Measurements from ENCODE around the gene PHPT1. TPM values are rescaled to one million over a fixed set of nuclear protein-coding genes. Genes with fewer than 3 reads are reported as not detected.

PHPT1 gene
- total RNA-seq, 4 donors from 2014 or later: 42.6 to 71.0 (median 66.7) TPM

- Histone ChIP-seq H3K27me3 (no peaks in the 10 kb centered on the region), H3K4me3 (no peak overlapping the region), H3K36me3 (peaks cover 0 to 40% (median 0%) of the 10 kb centered on the region in 3 donors), H3K9me3 (no peaks in the 10 kb centered on the region), H3K4me1 (peaks cover 0 to 32% (median 27%) of the 10 kb centered on the region in 4 donors), H3K27ac (no peak overlapping the region)
- no peak for TF ChIP-seq EP300 (IDR thresholded peaks at IDR 0.05)
- TF ChIP-seq, protein P1, sequence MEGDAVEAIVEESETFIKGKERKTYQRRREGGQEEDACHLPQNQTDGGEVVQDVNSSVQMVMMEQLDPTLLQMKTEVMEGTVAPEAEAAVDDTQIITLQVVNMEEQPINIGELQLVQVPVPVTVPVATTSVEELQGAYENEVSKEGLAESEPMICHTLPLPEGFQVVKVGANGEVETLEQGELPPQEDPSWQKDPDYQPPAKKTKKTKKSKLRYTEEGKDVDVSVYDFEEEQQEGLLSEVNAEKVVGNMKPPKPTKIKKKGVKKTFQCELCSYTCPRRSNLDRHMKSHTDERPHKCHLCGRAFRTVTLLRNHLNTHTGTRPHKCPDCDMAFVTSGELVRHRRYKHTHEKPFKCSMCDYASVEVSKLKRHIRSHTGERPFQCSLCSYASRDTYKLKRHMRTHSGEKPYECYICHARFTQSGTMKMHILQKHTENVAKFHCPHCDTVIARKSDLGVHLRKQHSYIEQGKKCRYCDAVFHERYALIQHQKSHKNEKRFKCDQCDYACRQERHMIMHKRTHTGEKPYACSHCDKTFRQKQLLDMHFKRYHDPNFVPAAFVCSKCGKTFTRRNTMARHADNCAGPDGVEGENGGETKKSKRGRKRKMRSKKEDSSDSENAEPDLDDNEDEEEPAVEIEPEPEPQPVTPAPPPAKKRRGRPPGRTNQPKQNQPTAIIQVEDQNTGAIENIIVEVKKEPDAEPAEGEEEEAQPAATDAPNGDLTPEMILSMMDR (IDR thresholded peaks at IDR 0.05): no peak
- no peak for TF ChIP-seq POLR2A (IDR thresholded peaks at IDR 0.05)
- DNase-seq (ENCODE audit: low spot score in 2 of 2): no peak
- 62 to 75% methylated on average over 9 of the region's 9 CpGs for WGBS, 2 donors
Measured at GRCh38 chr9:136899196-136899595, 50.0 kb downstream of the PHPT1 start.

- 84 to 96% methylated on average over 10 of the region's 10 CpGs for WGBS, 2 donors
- Histone ChIP-seq H3K27me3 (no peaks in the 10 kb centered on the region), H3K27ac (peak overlapping the region in 2 of 4 donors; percentile 77 to 90), H3K9me3 (no peaks in the 10 kb centered on the region), H3K36me3 (peaks cover 0 to 28% (median 0%) of the 10 kb centered on the region in 3 donors), H3K4me1 (peaks cover 0 to 32% (median 27%) of the 10 kb centered on the region in 4 donors), H3K4me3 (no peak overlapping the region)
- DNase-seq (ENCODE audit: low spot score in 2 of 2): no peak
- TF ChIP-seq, protein P1 (IDR thresholded peaks at IDR 0.05): no peak
- TF ChIP-seq EP300 (IDR thresholded peaks at IDR 0.05) (no peak), POLR2A (IDR thresholded peaks at IDR 0.05) (no peak)
Measured at GRCh38 chr9:136900556-136900955, 51.3 kb downstream of the PHPT1 start.

Small RNA genes lying within 50 kb of the gene (small RNA-seq; reads per million reads assigned to genes)
- gene AL355987.2 (not detected), gene MIR4292 (not detected), gene MIR4479 (not detected)

Other genes with a start within 250 kb of the PHPT1 start
- gene EGFL7, start 186.5 kb upstream of the PHPT1 start, total RNA-seq: 100 to 1,000 TPM in 3 of 4 donors, 10 to 100 TPM in 1; 95.2 to 229 (median 179) TPM
- 100 to 1,000 TPM in 3 of 4 donors, 10 to 100 TPM in 1; 79.6 to 292 (median 151) TPM for gene AGPAT2, start 162.0 kb upstream of the PHPT1 start, total RNA-seq
- gene DIPK1B, start 136.8 kb upstream of the PHPT1 start, total RNA-seq: 10 to 100 TPM in 2 of 4 donors, 1 to 10 TPM in 2; 5.4 to 37.9 (median 15.8) TPM
- 10 to 100 TPM in 2 of 4 donors, 1 to 10 TPM in 2; 7.6 to 47.5 (median 17.4) TPM for gene LCN10, start 106.5 kb upstream of the PHPT1 start, total RNA-seq
- gene LCN6, start 100.9 kb upstream of the PHPT1 start, total RNA-seq: 10 to 100 TPM; 14.2 to 70.0 (median 42.9) TPM
- under 1 TPM in 1 of 4 donors, not detected in 3; 0.39 TPM for gene LCN8, start 91.2 kb upstream of the PHPT1 start, total RNA-seq
- not detected for gene LCN15, start 84.9 kb upstream of the PHPT1 start, total RNA-seq
- 10 to 100 TPM; 60.7 to 70.8 (median 66.9) TPM for gene TMEM141, start 58.1 kb upstream of the PHPT1 start, total RNA-seq
- gene CCDC183, start 53.1 kb upstream of the PHPT1 start, total RNA-seq: 1 to 10 TPM; 1.5 to 5.1 (median 4.1) TPM
- gene RABL6, start 41.5 kb upstream of the PHPT1 start, total RNA-seq: 10 to 100 TPM; 63.0 to 74.5 (median 71.3) TPM
- gene AJM1, start 6.9 kb upstream of the PHPT1 start, total RNA-seq: 1 to 10 TPM; 2.0 to 3.9 (median 3.7) TPM
- 1 to 10 TPM; 1.5 to 8.1 (median 4.4) TPM for gene MAMDC4, start 2.9 kb downstream of the PHPT1 start, total RNA-seq
- gene EDF1, start 16.9 kb downstream of the PHPT1 start, total RNA-seq: 100 to 1,000 TPM; 251 to 337 (median 266) TPM
- 10 to 100 TPM in 3 of 4 donors, 1 to 10 TPM in 1; 5.0 to 10.8 (median 10.6) TPM for gene TRAF2, start 37.1 kb downstream of the PHPT1 start, total RNA-seq
- gene FBXW5, start 95.3 kb downstream of the PHPT1 start, total RNA-seq: 100 to 1,000 TPM; 138 to 227 (median 193) TPM
- gene C8G, start 95.8 kb downstream of the PHPT1 start, total RNA-seq: 1 to 10 TPM in 2 of 4 donors, not detected in 2; 3.3 to 5.1 TPM
- gene LCN12, start 102.9 kb downstream of the PHPT1 start, total RNA-seq: 10 to 100 TPM in 2 of 4 donors, 1 to 10 TPM in 2; 2.4 to 16.8 (median 7.8) TPM
- gene PTGDS, start 128.1 kb downstream of the PHPT1 start, total RNA-seq: 1,000 to 10,000 TPM; 1,059 to 8,972 (median 6,550) TPM
- 10 to 100 TPM; 14.7 to 86.3 (median 64.3) TPM for gene LCNL1, start 133.6 kb downstream of the PHPT1 start, total RNA-seq
- 100 to 1,000 TPM in 1 of 4 donors, 10 to 100 TPM in 3; 65.7 to 142 (median 68.9) TPM for gene PAXX, start 143.0 kb downstream of the PHPT1 start, total RNA-seq
- 100 to 1,000 TPM in 1 of 4 donors, 10 to 100 TPM in 2, 1 to 10 TPM in 1; 1.2 to 120 (median 38.0) TPM for gene CLIC3, start 147.2 kb downstream of the PHPT1 start, total RNA-seq
- 100 to 1,000 TPM; 136 to 291 (median 196) TPM for gene ABCA2, start 178.8 kb downstream of the PHPT1 start, total RNA-seq
- under 1 TPM in 1 of 4 donors, not detected in 3; 0.60 TPM for gene FUT7, start 182.7 kb downstream of the PHPT1 start, total RNA-seq
- gene NPDC1, start 196.8 kb downstream of the PHPT1 start, total RNA-seq: 100 to 1,000 TPM in 3 of 4 donors, 10 to 100 TPM in 1; 80.6 to 269 (median 182) TPM
- 10 to 100 TPM in 3 of 4 donors, 1 to 10 TPM in 1; 7.0 to 21.0 (median 18.1) TPM for gene ENTPD2, start 204.7 kb downstream of the PHPT1 start, total RNA-seq
- gene SAPCD2, start 221.1 kb downstream of the PHPT1 start, total RNA-seq: under 1 TPM in 2 of 4 donors, not detected in 2; 0.22 to 0.90 TPM
- gene UAP1L1, start 228.1 kb downstream of the PHPT1 start, total RNA-seq: 10 to 100 TPM in 2 of 4 donors, 1 to 10 TPM in 2; 8.1 to 20.7 (median 12.3) TPM
- gene MAN1B1, start 237.6 kb downstream of the PHPT1 start, total RNA-seq: 10 to 100 TPM; 47.3 to 58.1 (median 52.1) TPM